GM12878 (cell line): ENCODE measurements around the gene DGCR8. TPM values are rescaled to one million over a fixed set of nuclear protein-coding genes. Genes with fewer than 3 reads are reported as not detected.

Source experiments
- ATAC-seq: fragments of 200-7000 bp; cut with Tn5 transposase; 3 replicates; pipeline ENCODE4 v1.9.1; 2020; ENCODE audit warnings: mild to moderate bottlenecking, moderate library complexity
- BruUV-seq: library from RNA; stranded (reverse); fragments of 400-500 nt; replicated peaks from 2 replicates; lab custom pipeline; 2021; lab: Mats Ljungman, UMichigan
- CTCF ChIA-PET: fragments of 300-600 bp; sonication (Branson Sonifier 250); formaldehyde crosslinking; extraction: SDS; loops from one replicate; lab custom pipeline; 2021; ENCODE audit warnings: inconsistent platforms; lab: Yijun Ruan, JAX
- POLR2A ChIA-PET: fragments of 350-600 bp; formaldehyde crosslinking; extraction: SDS; loops from one replicate; lab custom pipeline; 2021; ENCODE audit warnings: inconsistent platforms; lab: Charles Lee
- RAD21 ChIA-PET: fragments of 300-600 bp; sonication (Branson Sonifier 250); formaldehyde crosslinking; loops from one replicate; lab custom pipeline; 2023; ENCODE audit warnings: antibody characterized with exemption; ENCODE audit not compliant: unreplicated experiment; lab: Charles Lee
- SMC1A ChIA-PET: fragments of 300-600 bp; sonication (Branson Sonifier 250); formaldehyde crosslinking; loops from one replicate; lab custom pipeline; 2023; ENCODE audit not compliant: unreplicated experiment, uncharacterized antibody; lab: Charles Lee
- DNase-seq: peaks from one replicate; pipeline ENCODE4 v3.0.0-alpha.2; 2011; ENCODE audit warnings: low read depth, low spot score
- FAIRE-seq: peaks from 3 replicates; lab custom pipeline; 2011; peaks lifted over from hg19 to GRCh38; lab: Jason Lieb, UNC
- H2AFZ ChIP-seq: 2 replicates; pipeline ENCODE4 v1.6.0; 2011; ENCODE audit warnings: low read depth, low read length, control low read depth; ENCODE audit not compliant: control insufficient read depth
- H3K27ac ChIP-seq: 2 replicates; pipeline ENCODE4 v1.5.1; 2011; ENCODE audit warnings: control low read depth; ENCODE audit not compliant: control insufficient read depth, insufficient read depth
- H3K27me3 ChIP-seq, 2 experiments: replicated peaks in 1 of 2; 2 replicates each; pipeline versions ENCODE4 v1.6.0 to v1.6.1; 2011; ENCODE audit warnings: low read length in 1 of 2; ENCODE audit not compliant: control insufficient read depth in 2 of 2, insufficient read depth in 2 of 2
- H3K36me3 ChIP-seq, 2 experiments: 2 replicates each; pipeline ENCODE4 v1.5.1; 2011; ENCODE audit warnings: low read length in 1 of 2; ENCODE audit not compliant: control insufficient read depth in 2 of 2, insufficient read depth in 2 of 2
- H3K4me1 ChIP-seq: 2 replicates; pipeline ENCODE4 v1.6.1; 2011; ENCODE audit warnings: mild to moderate bottlenecking, low read length, moderate library complexity, mixed read lengths; ENCODE audit not compliant: control insufficient read depth, insufficient read depth
- H3K4me2 ChIP-seq: 2 replicates; pipeline ENCODE4 v1.6.0; 2011; ENCODE audit warnings: control low read depth; ENCODE audit not compliant: control insufficient read depth, insufficient read depth
- H3K4me3 ChIP-seq: fragments of 200-600 bp; sonication (generic); 2 replicates; pipeline ENCODE4 v1.5.1; 2016
- H3K79me2 ChIP-seq: 2 replicates; pipeline ENCODE4 v1.6.0; 2011; ENCODE audit warnings: low read length; ENCODE audit not compliant: control insufficient read depth, insufficient read depth
- H3K9ac ChIP-seq: 2 replicates; pipeline ENCODE4 v1.8.0; 2011; ENCODE audit warnings: low read length, control low read depth, mixed read lengths; ENCODE audit not compliant: control insufficient read depth, insufficient read depth
- H3K9me3 ChIP-seq: replicated peaks from 3 replicates; pipeline ENCODE4 v1.5.1; 2011; ENCODE audit warnings: mild to moderate bottlenecking, low read length; ENCODE audit not compliant: control insufficient read depth, insufficient read depth
- H4K20me1 ChIP-seq: 2 replicates; pipeline ENCODE4 v1.6.0; 2011; ENCODE audit not compliant: control insufficient read depth, insufficient read depth
- EGR1 ChIP-seq, 2 experiments: IDR thresholded peaks; 1 replicate in 1 of 2; 2 replicates in 1 of 2; pipeline ENCODE4 v1.6.1; 2011 to 2012; ENCODE audit warnings: low read depth in 2 of 2, low read length in 2 of 2, borderline replicate concordance in 1 of 2, mild to moderate bottlenecking in 1 of 2, moderate library complexity in 1 of 2
- FOS ChIP-seq: IDR thresholded peaks from 3 replicates; pipeline ENCODE4 v1.6.1; 2011; ENCODE audit warnings: borderline replicate concordance; ENCODE audit not compliant: insufficient read length; ENCODE audit errors: extremely low read depth
- WGBS: methylation state at CpG from one replicate; pipeline ENCODE4 v1.1.6; 2016; ENCODE audit warnings: low lambda C conversion rate; ENCODE audit not compliant: insufficient replicate concordance, insufficient coverage; ENCODE audit errors: missing lambda C conversion rate; 5-methylcytosine and 5-hydroxymethylcytosine counted together
- in situ Hi-C: fragments of 300-500 bp; cut with MboI; formaldehyde crosslinking; loops from 9 replicates; pipeline ENCODE4 v1.14.3; 2018; ENCODE audit warnings: mixed read lengths
- intact Hi-C: fragments of 100-400 bp; cut with micrococcal nuclease; formaldehyde crosslinking; loops from one replicate; pipeline ENCODE4 v1.14.2; 2022; ENCODE audit not compliant: unreplicated experiment
- polyA plus RNA-seq, 11 experiments: library from polyadenylated mRNA; depleted of rRNA in 4 of 11; unstranded in 6 of 11; stranded (reverse) in 5 of 11; fragments of >200 nt; fragmentation: Nextera tagmentation in 4 of 11; fragmentation: Illumina TruSeq in 1 of 11; extraction: Ambion mirVana in 4 of 11; extraction: Trizol in 1 of 11; gene quantifications; 1 replicate in 1 of 11; 2 replicates in 10 of 11; pipeline versions ENCODE4 v1.2.1 to v1.2.3, GENCODE V29; 2011 to 2016; ENCODE audit warnings: inconsistent platforms in 2 of 11, missing spikeins in 2 of 11, low read depth in 1 of 11
- total RNA-seq, 4 experiments: library from RNA; depleted of rRNA in 3 of 4; stranded (reverse); fragments of >200 nt in 3 of 4; fragmentation: Illumina TruSeq in 1 of 4; extraction: Trizol in 1 of 4; gene quantifications; 2 replicates each; pipeline versions ENCODE4 v1.2.1 to v1.2.3, GENCODE V29; 2013 to 2021
- TF ChIP-seq, protein P1 (sequence below): fragments of 450-650 bp; IDR thresholded peaks from 2 replicates; pipeline ENCODE4 v1.6.1; 2017; ENCODE audit warnings: mild to moderate bottlenecking, moderate library complexity

Gene DGCR8
- total and polyA plus RNA-seq, 10 of the 15 experiments (the other 5 are each of a cell fraction or from before 2014, with no cell fraction given): 1.2 to 35.1 (median 17.2) TPM

DNA sequence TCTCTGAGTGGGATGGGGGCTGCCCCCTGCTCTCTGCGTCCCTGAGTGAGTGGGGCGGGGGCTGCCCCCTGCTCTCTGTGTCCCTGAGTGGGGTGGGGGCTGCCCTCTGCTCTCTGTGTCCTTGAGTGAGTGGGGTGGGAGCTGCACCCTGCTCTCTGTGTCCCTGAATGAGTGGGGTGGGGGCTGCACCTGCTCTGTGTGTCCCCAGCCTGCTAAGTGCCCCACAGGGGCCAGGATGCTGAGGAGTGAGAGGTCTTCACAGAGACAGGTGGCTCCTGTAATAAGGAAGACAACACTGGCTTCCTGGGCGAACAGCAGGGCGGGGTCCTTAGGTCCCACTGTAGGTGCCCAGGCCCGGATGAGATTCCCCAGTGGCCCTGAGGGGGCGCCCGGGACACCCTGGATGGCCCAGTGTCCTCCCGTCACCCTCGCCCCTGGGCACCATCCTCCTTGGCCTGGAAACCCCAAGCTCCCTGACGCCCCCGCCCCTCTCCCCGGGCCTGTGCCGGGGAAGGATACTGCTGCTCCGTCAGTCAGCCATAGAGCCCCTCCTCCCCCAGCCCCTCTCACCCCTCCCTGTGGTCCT is 74.7 kb downstream of the DGCR8 start (continued):
- TF ChIP-seq, protein P1, sequence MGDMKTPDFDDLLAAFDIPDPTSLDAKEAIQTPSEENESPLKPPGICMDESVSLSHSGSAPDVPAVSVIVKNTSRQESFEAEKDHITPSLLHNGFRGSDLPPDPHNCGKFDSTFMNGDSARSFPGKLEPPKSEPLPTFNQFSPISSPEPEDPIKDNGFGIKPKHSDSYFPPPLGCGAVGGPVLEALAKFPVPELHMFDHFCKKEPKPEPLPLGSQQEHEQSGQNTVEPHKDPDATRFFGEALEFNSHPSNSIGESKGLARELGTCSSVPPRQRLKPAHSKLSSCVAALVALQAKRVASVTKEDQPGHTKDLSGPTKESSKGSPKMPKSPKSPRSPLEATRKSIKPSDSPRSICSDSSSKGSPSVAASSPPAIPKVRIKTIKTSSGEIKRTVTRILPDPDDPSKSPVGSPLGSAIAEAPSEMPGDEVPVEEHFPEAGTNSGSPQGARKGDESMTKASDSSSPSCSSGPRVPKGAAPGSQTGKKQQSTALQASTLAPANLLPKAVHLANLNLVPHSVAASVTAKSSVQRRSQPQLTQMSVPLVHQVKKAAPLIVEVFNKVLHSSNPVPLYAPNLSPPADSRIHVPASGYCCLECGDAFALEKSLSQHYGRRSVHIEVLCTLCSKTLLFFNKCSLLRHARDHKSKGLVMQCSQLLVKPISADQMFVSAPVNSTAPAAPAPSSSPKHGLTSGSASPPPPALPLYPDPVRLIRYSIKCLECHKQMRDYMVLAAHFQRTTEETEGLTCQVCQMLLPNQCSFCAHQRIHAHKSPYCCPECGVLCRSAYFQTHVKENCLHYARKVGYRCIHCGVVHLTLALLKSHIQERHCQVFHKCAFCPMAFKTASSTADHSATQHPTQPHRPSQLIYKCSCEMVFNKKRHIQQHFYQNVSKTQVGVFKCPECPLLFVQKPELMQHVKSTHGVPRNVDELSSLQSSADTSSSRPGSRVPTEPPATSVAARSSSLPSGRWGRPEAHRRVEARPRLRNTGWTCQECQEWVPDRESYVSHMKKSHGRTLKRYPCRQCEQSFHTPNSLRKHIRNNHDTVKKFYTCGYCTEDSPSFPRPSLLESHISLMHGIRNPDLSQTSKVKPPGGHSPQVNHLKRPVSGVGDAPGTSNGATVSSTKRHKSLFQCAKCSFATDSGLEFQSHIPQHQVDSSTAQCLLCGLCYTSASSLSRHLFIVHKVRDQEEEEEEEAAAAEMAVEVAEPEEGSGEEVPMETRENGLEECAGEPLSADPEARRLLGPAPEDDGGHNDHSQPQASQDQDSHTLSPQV: no peak

DNA sequence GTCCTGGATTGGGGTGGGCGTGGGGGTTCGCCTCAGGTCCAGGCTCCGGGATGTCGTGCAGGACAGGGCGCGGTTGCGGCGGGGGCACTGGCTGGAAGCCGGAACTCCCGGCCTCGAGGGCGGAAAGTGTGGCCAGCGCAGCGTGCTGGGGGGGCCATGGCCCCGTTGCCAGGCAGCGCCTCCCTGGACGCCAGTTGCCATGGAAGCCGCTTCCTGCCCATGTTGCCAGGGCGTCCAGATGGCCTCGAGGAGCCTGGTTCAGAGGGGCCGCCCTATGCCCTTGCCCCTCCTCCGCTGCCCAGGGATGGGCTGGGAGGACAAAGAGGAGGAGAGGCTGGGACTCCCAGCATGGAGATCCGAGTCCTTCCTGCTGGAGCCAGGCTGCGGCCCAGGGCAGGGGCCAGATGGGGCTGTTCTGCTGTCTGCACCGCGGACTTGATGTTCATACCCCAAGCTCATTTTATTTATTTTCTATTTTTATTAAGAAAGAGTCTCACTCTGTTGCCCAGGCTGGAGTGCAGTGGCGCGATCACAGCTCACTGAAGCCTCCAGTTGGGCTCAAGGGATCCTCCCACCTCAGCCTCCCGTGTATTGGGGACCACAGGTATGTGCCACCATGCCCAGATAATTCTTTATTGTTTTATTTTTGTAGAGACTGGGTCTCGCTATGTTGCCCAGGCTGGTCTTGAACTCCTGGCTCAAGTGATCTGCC is 75.4 kb downstream of the DGCR8 start:
- intact Hi-C loops: loop anchor here (5.0 kb wide), 4 partner anchors 82 to 342 kb away; partner anchors contain the start of genes KLHL22 and RTN4R
- in situ Hi-C loops: loop anchor here (10.0 kb wide), 2 partner anchors 109 to 139 kb away; partner anchors contain the start of gene RTN4R
- FAIRE-seq: no peak

More for the DNA sequence above, 75.4 kb downstream of the DGCR8 start:
- H3K79me2 ChIP-seq: no peaks in the 10 kb centered on the region
- no peaks in the 10 kb centered on the region for H4K20me1 ChIP-seq
- H3K27ac ChIP-seq: no peak overlapping the region
- RAD21 ChIA-PET: no interaction called here
- DNase-seq: no peak
- no peak overlapping the region for H2AFZ ChIP-seq
- H3K9me3 ChIP-seq: no peaks in the 10 kb centered on the region
- TF ChIP-seq, protein P1: no peak
- TF ChIP-seq FOS (no peak), EGR1 (IDR thresholded peaks at IDR 0.05; ENCODE audit: borderline replicate concordance in 1 of 2, low read depth in 2 of 2, low read length in 2 of 2) (no peak)
- POLR2A ChIA-PET: no interaction called here
- no peak overlapping the region for H3K4me2 ChIP-seq
- no peak overlapping the region for H3K4me3 ChIP-seq
- 34% methylated on average over 27 of the region's 30 CpGs for WGBS
- ATAC-seq: no peak
- no TSS peak for BruUV-seq
- H3K27me3 ChIP-seq: peaks cover 1 to 2% of the 10 kb centered on the region in 2 experiments; a peak in 3 of 4 replicates
- H3K9ac ChIP-seq: no peak overlapping the region
- H3K4me1 ChIP-seq: no peaks in the 10 kb centered on the region
- SMC1A ChIA-PET: no interaction called here
- CTCF ChIA-PET: no interaction called here
- H3K36me3 ChIP-seq: no peaks in the 10 kb centered on the region
